Neutrophil (primary cell): ENCODE results near the gene DHRS13.

ENCODE experiments used
- H3K27ac ChIP-seq: fragments of 200-600 bp; sonication (generic); 2 replicates; pipeline ENCODE4 v1.5.1; 2016; ENCODE audit warnings: mild to moderate bottlenecking, moderate library complexity
- H3K27me3 ChIP-seq: fragments of 200-600 bp; sonication (generic); 2 replicates; pipeline ENCODE4 v1.6.0; 2016; ENCODE audit warnings: mild to moderate bottlenecking
- H3K36me3 ChIP-seq: fragments of 200-600 bp; sonication (generic); 2 replicates; pipeline ENCODE4 v1.5.1; 2017
- H3K4me1 ChIP-seq, 2 experiments: fragments of 200-600 bp in 1 of 2; sonication (generic) in 1 of 2; 1 replicate in 1 of 2; 2 replicates in 1 of 2; pipeline versions ENCODE4 v1.5.1 to v1.6.1; 2013 to 2016; ENCODE audit warnings: low read depth in 1 of 2, low read length in 1 of 2, mild to moderate bottlenecking in 1 of 2, moderate library complexity in 1 of 2; ENCODE audit not compliant: control insufficient read depth in 1 of 2, insufficient read depth in 1 of 2
- H3K4me3 ChIP-seq, 2 experiments: fragments of 200-600 bp in 1 of 2; sonication (generic) in 1 of 2; 1 replicate in 1 of 2; 2 replicates in 1 of 2; pipeline ENCODE4 v1.5.1; 2013 to 2016; ENCODE audit warnings: low read depth in 1 of 2, low read length in 1 of 2, mild to moderate bottlenecking in 1 of 2, moderate library complexity in 1 of 2
- H3K9me3 ChIP-seq: fragments of 200-600 bp; sonication (generic); 2 replicates; pipeline ENCODE4 v1.5.1; 2016
- CTCF ChIP-seq: fragments of 200-600 bp; sonication (generic); IDR thresholded peaks from 2 replicates; pipeline ENCODE4 v1.5.1; 2016; ENCODE audit warnings: antibody characterized with exemption

The DHRS13 gene

DNA sequence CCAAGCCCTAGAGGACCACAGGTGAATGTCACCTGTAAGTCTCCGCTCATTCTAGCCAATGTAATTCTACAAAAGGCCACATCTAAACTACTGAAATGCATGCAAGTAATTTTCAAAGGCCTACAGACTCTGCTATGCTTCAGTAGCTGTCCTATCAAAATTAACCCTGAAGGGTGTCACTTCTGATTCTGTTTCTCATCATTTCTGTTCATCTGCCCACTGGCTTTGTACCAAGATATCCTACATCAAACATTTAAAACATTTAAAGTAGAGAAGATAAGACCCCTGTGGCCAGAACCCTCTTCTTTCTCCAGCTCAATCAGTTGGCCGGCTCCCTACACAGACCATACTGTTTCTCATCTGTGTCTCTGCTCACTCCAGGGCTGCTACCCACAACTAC is 26.9 kb upstream of the DHRS13 start:
- peaks cover 56 to 70% of the 10 kb centered on the region in 2 experiments for H3K4me1 ChIP-seq
- TF ChIP-seq CTCF, result no peak
- H3K27ac ChIP-seq, result peak overlapping the region; percentile 96
- H3K36me3 ChIP-seq, result peaks cover 4% of the 10 kb centered on the region
- H3K9me3 ChIP-seq, result no peaks in the 10 kb centered on the region
- no peak overlapping the region for H3K4me3 ChIP-seq
- no peaks in the 10 kb centered on the region for H3K27me3 ChIP-seq

GRCh38 chr17:28928061-28928460 is 25.2 kb upstream of the DHRS13 start:
- Histone ChIP-seq H3K4me1 (peaks cover 64 to 72% of the 10 kb centered on the region in 2 experiments), H3K27me3 (no peaks in the 10 kb centered on the region), H3K9me3 (no peaks in the 10 kb centered on the region), H3K36me3 (peaks cover 16% of the 10 kb centered on the region), H3K27ac (peak overlapping the region; percentile 96), H3K4me3 (peak overlapping the region in 1 of 2 experiments; percentile 48)
- TF ChIP-seq CTCF, result no peak

DNA sequence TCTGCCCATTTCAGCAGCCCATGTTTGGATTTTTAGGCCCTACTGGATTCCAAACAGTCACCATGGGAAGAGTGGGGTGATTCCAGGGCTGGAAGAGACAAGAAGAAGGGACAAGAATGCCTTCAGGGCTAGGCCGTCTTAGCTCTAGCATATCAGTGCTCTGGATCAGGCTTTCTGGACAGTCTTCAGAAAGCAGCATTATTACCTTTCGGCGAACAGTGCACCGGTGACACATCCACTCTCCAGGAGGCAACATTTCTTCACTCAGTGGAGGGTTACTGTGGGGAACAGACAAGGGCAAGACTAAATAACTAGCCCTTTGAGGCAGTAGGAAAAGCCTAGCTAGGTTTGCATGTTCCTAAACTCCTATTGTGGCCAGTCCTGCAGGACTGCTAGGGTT is 23.9 kb upstream of the DHRS13 start:
- H3K36me3 ChIP-seq, result peaks cover 19% of the 10 kb centered on the region
- H3K4me1 ChIP-seq, result peaks cover 64 to 72% of the 10 kb centered on the region in 2 experiments
- peak overlapping the region; percentile 48 to 53 for H3K4me3 ChIP-seq
- H3K9me3 ChIP-seq, result no peaks in the 10 kb centered on the region
- TF ChIP-seq CTCF, result no peak
- H3K27me3 ChIP-seq, result no peaks in the 10 kb centered on the region
- peak overlapping the region; percentile 96 for H3K27ac ChIP-seq

GRCh38 chr17:28926366-28926765 is 23.5 kb upstream of the DHRS13 start:
- peak overlapping the region; percentile 48 to 53 for H3K4me3 ChIP-seq

GRCh38 chr17:28925912-28926365 is 23.1 kb upstream of the DHRS13 start:
- H3K27me3 ChIP-seq, result no peaks in the 10 kb centered on the region
- TF ChIP-seq CTCF, result no peak
- peaks cover 28% of the 10 kb centered on the region for H3K36me3 ChIP-seq
- no peaks in the 10 kb centered on the region for H3K9me3 ChIP-seq
- H3K4me3 ChIP-seq, result peak overlapping the region; percentile 48 to 53
- peaks cover 64 to 72% of the 10 kb centered on the region in 2 experiments for H3K4me1 ChIP-seq
- H3K27ac ChIP-seq, result peak overlapping the region; percentile 96

More at GRCh38 chr17:28926366-28926765, 23.5 kb upstream of the DHRS13 start:
- Histone ChIP-seq H3K36me3 (peaks cover 24% of the 10 kb centered on the region), H3K9me3 (no peaks in the 10 kb centered on the region), H3K4me1 (peaks cover 64 to 72% of the 10 kb centered on the region in 2 experiments), H3K27me3 (no peaks in the 10 kb centered on the region), H3K27ac (peak overlapping the region; percentile 96)
- TF ChIP-seq CTCF, result no peak
